ENCODE measurements around the gene RET.

The RET gene

GRCh38 chr10:43044961-43045621 lies 31.8 kb upstream of the RET start:
- no peak for DNase-seq

- DNase-seq, result no peak
Measured at GRCh38 chr10:43045631-43046287, 31.1 kb upstream of the RET start.

- DNase-seq, result no peak
Measured at GRCh38 chr10:43046288-43046991, 30.4 kb upstream of the RET start.

GRCh38 chr10:43047288-43047970 lies 29.4 kb upstream of the RET start:
- no peak for DNase-seq

GRCh38 chr10:43048301-43049051 lies 28.4 kb upstream of the RET start:
- no peak for DNase-seq

- no peak for DNase-seq
Measured at GRCh38 chr10:43049081-43049551, 27.8 kb upstream of the RET start.

- DNase-seq, result no peak
Measured at GRCh38 chr10:43050011-43050410, 26.9 kb upstream of the RET start.

- no peak for DNase-seq
Measured at GRCh38 chr10:43053825-43054224, 23.0 kb upstream of the RET start.

GRCh38 chr10:43054593-43054992 lies 22.3 kb upstream of the RET start:
- no peak for DNase-seq

GRCh38 chr10:43055217-43055616 lies 21.7 kb upstream of the RET start:
- DNase-seq, result no peak

- DNase-seq, result no peak
Measured at GRCh38 chr10:43055991-43056567, 20.8 kb upstream of the RET start.

- DNase-seq, result no peak
Measured at GRCh38 chr10:43056568-43057011, 20.3 kb upstream of the RET start.

- DNase-seq, result no peak
Measured at GRCh38 chr10:43057231-43057711, 19.6 kb upstream of the RET start.

- no peak for DNase-seq
Measured at GRCh38 chr10:43057831-43058340, 19.0 kb upstream of the RET start.

GRCh38 chr10:43058716-43059335 lies 18.0 kb upstream of the RET start:
- DNase-seq, result no peak

GRCh38 chr10:43059336-43059720 lies 17.5 kb upstream of the RET start:
- DNase-seq, result no peak

- DNase-seq, result no peak
Measured at GRCh38 chr10:43059828-43060227, 17.0 kb upstream of the RET start.

GRCh38 chr10:43060291-43060690 lies 16.6 kb upstream of the RET start:
- no peak for DNase-seq

GRCh38 chr10:43061331-43061730 lies 15.5 kb upstream of the RET start:
- DNase-seq, result no peak

GRCh38 chr10:43061760-43062159 lies 15.1 kb upstream of the RET start:
- DNase-seq, result no peak

- DNase-seq, result no peak
Measured at GRCh38 chr10:43062402-43063160, 14.3 kb upstream of the RET start.

All from midbrain (tissue), 1 donor.